IPS-18a (cell line): ENCODE results near the gene DBR1.

Source experiments
- H3K27ac ChIP-seq: one replicate; pipeline ENCODE4 v1.5.1; 2013; ENCODE audit warnings: low read length
- H3K27me3 ChIP-seq: one replicate; pipeline ENCODE4 v1.6.1; 2013; ENCODE audit warnings: mild to moderate bottlenecking, low read length; ENCODE audit not compliant: control insufficient read depth, insufficient read depth
- H3K36me3 ChIP-seq: one replicate; pipeline ENCODE4 v1.6.1; 2013; ENCODE audit warnings: low read depth, low read length; ENCODE audit not compliant: control insufficient read depth
- H3K4me1 ChIP-seq: one replicate; pipeline ENCODE4 v1.6.1; 2013; ENCODE audit warnings: low read depth, low read length; ENCODE audit not compliant: control insufficient read depth
- H3K4me3 ChIP-seq: one replicate; pipeline ENCODE4 v1.5.1; 2013; ENCODE audit warnings: low read length
- H3K9ac ChIP-seq: one replicate; pipeline ENCODE4 v1.6.1; 2013; ENCODE audit warnings: mild to moderate bottlenecking, low read length, moderate library complexity
- H3K9me3 ChIP-seq: one replicate; pipeline ENCODE4 v1.6.1; 2013; ENCODE audit warnings: low read depth, low read length; ENCODE audit not compliant: control insufficient read depth

Gene DBR1

DNA sequence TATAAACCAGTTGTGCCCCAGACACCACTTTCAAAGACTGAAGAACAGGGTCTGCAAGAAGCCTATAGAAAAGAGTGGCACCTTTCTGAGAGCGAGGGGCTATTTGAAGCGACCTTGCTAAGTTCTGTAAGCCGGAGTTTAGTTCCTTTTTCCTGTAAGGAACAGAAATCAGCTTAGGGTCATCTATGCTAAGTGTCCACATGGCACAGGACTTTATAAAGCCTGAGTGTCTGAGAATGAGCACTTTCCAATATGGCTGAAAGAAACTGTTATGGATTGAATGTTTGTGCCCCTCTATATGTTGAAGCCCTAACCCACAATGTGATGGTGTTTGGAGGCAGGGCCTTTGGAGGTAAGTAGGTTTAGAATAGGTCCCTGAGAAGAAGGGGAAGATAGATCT is 38.5 kb downstream of the DBR1 start:
- Histone ChIP-seq H3K36me3 (no peaks in the 10 kb centered on the region), H3K27ac (no peak overlapping the region), H3K9ac (no peak overlapping the region), H3K27me3 (no peaks in the 10 kb centered on the region), H3K4me1 (no peaks in the 10 kb centered on the region), H3K9me3 (no peaks in the 10 kb centered on the region), H3K4me3 (no peak overlapping the region)

DNA sequence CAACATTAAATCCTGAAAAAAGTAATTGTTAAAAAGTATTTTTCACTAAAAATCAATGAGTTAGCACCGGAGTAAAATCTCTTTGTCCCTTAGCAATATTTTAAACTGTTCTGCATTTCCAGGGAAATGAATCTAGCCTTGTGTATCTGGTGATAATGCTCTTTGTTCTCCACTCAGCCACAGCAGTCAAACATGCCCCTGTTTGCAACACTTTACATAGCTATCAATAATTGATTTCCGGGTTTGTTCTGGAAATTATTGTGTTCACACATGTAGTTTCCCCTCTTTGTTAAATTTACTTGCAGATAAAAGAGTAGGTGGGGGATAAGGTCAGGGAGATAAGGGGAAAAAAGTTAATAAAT is 38.9 kb downstream of the DBR1 start:
- no peaks in the 10 kb centered on the region for H3K36me3 ChIP-seq
- H3K4me3 ChIP-seq: no peak overlapping the region
- no peaks in the 10 kb centered on the region for H3K27me3 ChIP-seq
- no peaks in the 10 kb centered on the region for H3K9me3 ChIP-seq
- no peak overlapping the region for H3K27ac ChIP-seq
- no peaks in the 10 kb centered on the region for H3K4me1 ChIP-seq
- no peak overlapping the region for H3K9ac ChIP-seq

DNA sequence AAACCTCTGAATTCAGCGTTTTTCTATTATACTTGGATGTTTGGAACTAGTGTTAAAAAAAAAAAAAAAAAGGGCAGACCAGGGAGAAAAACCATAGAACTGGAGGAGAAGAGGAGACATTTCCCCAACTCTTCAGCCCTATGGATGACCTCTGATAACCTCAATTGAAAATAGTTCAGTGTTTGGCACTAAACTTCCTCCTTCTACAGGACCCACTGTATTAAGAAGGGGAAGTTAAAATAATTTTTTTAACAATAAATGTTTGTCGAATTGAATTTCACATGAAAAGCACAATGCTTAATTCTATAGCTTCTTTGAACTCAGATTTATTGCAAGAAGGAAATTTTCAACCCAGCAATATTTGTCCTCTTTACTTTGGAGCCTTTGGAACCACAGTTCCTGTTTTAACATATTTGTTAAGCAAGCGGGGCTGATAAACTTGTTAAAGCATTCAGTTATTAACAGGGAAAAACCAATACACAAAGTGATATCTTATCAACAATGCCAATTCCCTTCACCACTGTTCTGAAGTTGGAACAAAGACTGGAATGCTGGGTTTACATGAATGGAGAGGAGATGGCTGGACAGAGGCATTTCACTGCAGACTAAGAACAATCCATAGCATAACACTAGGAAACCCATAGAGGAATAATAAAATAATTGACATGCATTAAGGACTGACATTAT is 39.4 kb downstream of the DBR1 start:
- H3K27me3 ChIP-seq: no peaks in the 10 kb centered on the region
- no peak overlapping the region for H3K27ac ChIP-seq
- H3K4me1 ChIP-seq: no peaks in the 10 kb centered on the region
- no peak overlapping the region for H3K4me3 ChIP-seq
- H3K9me3 ChIP-seq: no peaks in the 10 kb centered on the region
- H3K36me3 ChIP-seq: no peaks in the 10 kb centered on the region
- no peak overlapping the region for H3K9ac ChIP-seq

DNA sequence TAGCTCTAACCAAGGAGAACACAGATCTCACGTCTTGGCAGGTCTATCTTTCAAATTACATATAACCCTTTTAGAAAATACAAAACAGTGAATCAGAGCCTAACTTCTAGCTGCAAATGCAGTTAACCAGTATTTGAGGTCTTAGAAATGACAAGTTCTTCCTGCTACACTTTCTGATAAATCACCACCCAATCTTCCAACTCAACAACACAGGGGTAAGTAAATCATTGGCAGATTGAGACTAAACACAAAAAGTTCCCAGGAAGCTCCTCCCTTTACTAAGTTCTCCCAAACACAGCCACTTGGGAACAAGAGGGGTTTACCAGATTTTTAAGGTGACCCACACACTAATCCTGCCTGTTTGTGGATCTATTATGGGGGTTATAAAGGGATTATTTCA is 42.5 kb downstream of the DBR1 start, which contains the start of gene A4GNT:
Gene A4GNT, minus strand, starts transcription at position 152 of the 400 bp plus-strand sequence. CDS start 1,134 bp downstream, outside the sequence.
- Histone ChIP-seq H3K27ac (no peak within 1 kb of the TSS), H3K4me3 (no peak within 1 kb of the TSS), H3K4me1 (no peaks in the 10 kb centered on the region), H3K9ac (no peak within 1 kb of the TSS), H3K9me3 (no peaks in the 10 kb centered on the region), H3K27me3 (no peaks in the 10 kb centered on the region), H3K36me3 (no peaks in the 10 kb centered on the region)

DNA sequence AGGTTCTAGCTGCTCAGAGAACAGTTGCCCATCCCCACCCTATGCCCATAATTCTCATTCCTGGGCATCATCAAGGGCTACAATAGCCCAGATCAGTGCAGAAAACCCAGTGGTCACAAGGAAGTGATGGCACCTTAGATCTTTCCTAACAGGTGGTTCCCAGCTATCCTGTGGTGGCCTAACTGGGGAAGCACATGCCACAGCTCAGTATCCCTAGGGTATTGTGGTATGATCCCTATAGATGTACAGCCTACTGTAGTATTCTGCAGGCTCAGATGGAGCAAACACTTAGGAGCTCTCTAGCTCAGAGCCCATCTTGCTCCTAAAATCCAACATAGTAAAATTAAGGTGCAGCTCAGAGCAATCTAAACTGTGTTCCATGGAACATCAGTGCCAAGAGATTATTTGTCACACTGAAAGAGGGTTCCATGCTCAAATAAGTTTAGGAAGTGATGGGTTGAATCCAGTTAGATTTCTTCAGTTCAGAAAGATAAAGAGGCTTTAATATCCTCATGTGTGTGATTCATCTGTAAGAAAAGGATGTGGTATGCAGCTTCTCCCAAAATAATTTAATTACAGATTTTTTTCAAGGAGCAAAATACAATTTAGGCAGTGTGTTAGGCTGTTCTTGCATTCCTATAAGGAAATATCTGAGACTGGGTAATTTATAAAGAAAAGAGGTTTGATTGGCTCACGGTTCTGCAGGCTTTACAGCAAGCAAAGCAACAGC is 46.9 kb downstream of the DBR1 start:
- Histone ChIP-seq H3K36me3 (no peaks in the 10 kb centered on the region), H3K9me3 (no peaks in the 10 kb centered on the region), H3K27me3 (no peaks in the 10 kb centered on the region), H3K4me1 (no peaks in the 10 kb centered on the region), H3K4me3 (no peak overlapping the region), H3K27ac (no peak overlapping the region), H3K9ac (no peak overlapping the region)

DNA sequence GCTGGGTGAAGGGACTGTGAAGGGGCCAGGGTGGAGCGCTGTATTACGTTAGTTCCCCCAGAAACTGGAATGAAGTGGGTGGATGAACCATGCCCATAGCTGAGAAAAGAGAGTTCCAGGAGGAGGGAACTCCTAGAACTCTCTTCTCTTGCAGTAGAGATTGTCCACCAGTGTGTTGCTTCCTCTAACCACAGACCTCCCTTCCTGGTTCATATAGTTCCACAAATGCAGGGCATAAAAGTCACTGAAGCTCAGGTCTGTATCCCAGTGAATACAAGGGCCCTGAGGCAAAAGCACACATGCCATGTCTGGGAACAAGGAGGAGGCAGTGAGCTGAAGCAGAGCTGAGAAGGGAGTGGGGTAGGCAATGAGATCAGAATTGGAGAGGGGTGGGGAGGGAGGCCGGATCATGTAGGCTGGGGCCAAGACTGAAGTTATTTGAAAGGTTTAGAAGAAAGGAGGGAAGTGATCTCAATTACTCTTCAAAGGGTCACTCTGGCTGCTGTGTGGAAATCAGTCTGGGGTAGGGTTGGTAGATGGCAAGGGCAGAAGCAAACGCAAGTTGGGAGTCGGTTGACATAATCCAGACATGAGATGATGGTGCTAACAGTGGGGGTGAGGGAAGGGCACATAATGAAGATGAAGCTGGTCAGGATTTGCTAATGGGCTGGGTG is 49.0 kb downstream of the DBR1 start:
- no peaks in the 10 kb centered on the region for H3K9me3 ChIP-seq
- H3K27me3 ChIP-seq: no peaks in the 10 kb centered on the region
- H3K9ac ChIP-seq: no peak overlapping the region
- H3K4me3 ChIP-seq: no peak overlapping the region
- no peaks in the 10 kb centered on the region for H3K36me3 ChIP-seq
- H3K27ac ChIP-seq: no peak overlapping the region
- H3K4me1 ChIP-seq: no peaks in the 10 kb centered on the region

DNA sequence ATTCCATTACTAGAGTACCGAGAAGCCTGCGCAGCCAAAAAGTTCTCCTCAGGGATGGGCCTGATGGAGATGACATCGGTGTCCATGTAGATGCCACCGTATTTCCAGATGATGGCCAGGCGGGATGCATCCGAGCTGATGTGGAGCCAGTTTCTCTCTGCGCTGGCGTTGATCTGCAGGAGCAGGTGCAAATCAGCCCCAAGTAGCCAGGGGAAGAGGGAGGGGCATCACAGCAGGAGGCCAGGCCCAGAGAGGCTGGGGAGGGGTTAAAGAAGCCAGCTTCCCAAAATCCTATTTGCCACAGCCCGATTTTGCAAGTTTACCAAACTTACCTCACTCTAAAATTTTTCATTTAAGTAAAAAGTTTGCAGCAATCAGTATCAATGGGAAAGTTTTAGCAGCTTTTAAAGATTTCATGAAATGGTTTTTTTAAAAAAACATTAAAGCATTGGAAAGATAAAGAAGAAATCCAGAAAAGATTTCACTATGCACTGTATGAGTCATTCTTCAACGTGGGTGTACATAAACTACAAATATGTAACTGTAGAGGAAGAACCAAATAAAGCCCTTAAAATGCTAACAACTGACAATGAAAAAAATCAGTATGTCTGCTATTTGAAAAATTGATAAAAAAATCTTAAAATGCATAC is 49.9 kb downstream of the DBR1 start:
- Histone ChIP-seq H3K27ac (no peak overlapping the region), H3K4me1 (no peaks in the 10 kb centered on the region), H3K9ac (no peak overlapping the region), H3K36me3 (no peaks in the 10 kb centered on the region), H3K9me3 (no peaks in the 10 kb centered on the region), H3K4me3 (no peak overlapping the region), H3K27me3 (no peaks in the 10 kb centered on the region)

DNA sequence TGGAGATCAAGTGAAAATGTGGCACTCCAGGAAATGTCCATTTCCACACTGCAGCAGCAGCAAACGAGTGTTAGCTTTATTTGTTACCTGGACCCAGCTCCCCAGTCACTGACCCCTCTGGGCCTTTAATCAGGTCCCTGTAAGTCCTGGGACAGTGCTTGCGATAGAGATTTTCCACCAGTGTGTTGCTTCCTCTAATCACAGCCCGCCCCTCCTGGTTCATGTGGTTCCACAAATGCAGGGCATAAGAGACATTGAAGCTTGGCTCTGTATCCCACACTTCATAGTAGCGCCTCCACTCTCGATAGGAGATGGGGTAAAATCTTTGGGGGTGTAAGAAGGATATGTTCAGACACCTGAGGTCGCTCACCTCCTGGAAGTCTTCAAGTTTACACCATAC is 50.5 kb downstream of the DBR1 start:
- no peak overlapping the region for H3K4me3 ChIP-seq
- H3K36me3 ChIP-seq: no peaks in the 10 kb centered on the region
- H3K9me3 ChIP-seq: no peaks in the 10 kb centered on the region
- no peak overlapping the region for H3K9ac ChIP-seq
- no peaks in the 10 kb centered on the region for H3K27me3 ChIP-seq
- H3K4me1 ChIP-seq: no peaks in the 10 kb centered on the region
- H3K27ac ChIP-seq: no peak overlapping the region

DNA sequence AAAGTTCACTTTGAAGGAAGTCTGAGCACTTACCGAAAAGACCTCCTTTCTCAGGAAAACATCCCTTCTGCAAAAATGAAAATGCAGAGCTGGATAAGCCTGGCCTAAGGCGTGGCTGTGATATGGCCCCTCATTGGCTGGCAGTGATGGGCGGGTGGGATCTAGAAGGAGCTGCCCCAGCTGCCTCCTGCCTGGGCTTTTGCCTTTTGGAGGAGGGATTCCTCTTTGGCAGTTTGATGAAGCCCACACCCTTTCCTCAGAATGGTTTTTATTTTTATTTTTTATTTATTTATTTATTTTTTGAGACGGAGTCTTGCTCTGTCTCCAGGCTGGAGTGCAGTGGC is 55.3 kb downstream of the DBR1 start:
- H3K36me3 ChIP-seq: no peaks in the 10 kb centered on the region
- no peaks in the 10 kb centered on the region for H3K27me3 ChIP-seq
- no peak overlapping the region for H3K9ac ChIP-seq
- H3K9me3 ChIP-seq: no peaks in the 10 kb centered on the region
- H3K27ac ChIP-seq: no peak overlapping the region
- H3K4me3 ChIP-seq: no peak overlapping the region
- H3K4me1 ChIP-seq: peaks cover 2% of the 10 kb centered on the region

DNA sequence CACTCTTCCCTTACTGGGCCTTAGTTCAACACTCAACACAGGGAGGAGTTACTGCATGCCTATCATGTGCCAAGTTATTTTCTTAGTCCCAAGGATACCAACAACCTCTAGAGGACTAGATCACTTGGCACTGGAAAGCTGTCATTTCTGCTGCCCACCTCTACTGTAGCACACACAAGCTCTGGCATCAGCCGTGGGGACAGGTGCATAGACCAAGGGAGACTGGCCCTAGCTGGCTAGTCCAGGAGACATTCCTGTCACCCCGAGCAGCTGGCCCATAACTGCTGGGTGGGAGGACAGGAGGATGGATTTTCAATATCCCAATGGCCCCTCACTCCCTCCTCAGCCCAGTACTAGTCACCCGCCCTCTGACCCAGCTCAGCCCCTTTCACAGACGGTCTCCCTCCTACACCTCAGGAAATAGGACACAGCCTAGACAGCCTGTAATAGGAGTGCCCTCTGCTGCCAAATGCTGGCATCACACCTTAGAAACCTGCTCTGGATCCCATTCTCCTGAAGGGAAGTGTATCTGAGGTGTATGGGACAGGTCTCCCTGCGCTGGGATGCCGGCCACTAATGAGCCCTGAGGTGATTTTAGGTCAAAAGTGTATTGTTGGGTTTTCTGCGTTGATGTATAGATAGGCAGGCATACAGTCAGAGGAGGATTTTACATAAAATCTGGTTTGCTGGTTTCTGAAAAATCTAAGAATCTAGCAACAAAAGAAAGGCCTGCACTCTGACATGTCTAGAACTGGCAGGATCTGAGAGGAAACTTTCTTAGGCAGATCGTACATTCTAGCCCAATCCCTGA is 55.9 kb downstream of the DBR1 start:
- Histone ChIP-seq H3K4me3 (no peak overlapping the region), H3K36me3 (no peaks in the 10 kb centered on the region), H3K9ac (no peak overlapping the region), H3K27me3 (no peaks in the 10 kb centered on the region), H3K27ac (no peak overlapping the region), H3K9me3 (no peaks in the 10 kb centered on the region), H3K4me1 (peaks cover 6% of the 10 kb centered on the region)
